Type B pancreatic cell (in vitro differentiated cells): ENCODE measurements around the gene SLC12A6. TPM values are rescaled to one million over a fixed set of nuclear protein-coding genes. Genes with fewer than 3 reads are reported as not detected.

ENCODE experiments used
- DNase-seq: peaks from one replicate; pipeline ENCODE4 v3.0.0; 2021; ENCODE audit warnings: mixed read lengths; ENCODE audit not compliant: unreplicated experiment; ENCODE audit errors: extremely low spot score
- H3K27ac Mint-ChIP-seq: 2 replicates; pipeline ENCODE4 v1.8.0; 2021; ENCODE audit warnings: mild to moderate bottlenecking, mixed read lengths
- H3K27me3 Mint-ChIP-seq: 2 replicates; pipeline ENCODE4 v1.8.0; 2021; ENCODE audit warnings: mixed read lengths
- H3K36me3 Mint-ChIP-seq: 2 replicates; pipeline ENCODE4 v1.8.0; 2021; ENCODE audit warnings: mixed read lengths
- H3K4me1 Mint-ChIP-seq: one replicate; pipeline ENCODE4 v1.8.0; 2021; ENCODE audit warnings: mixed read lengths; ENCODE audit not compliant: unreplicated experiment
- H3K4me3 Mint-ChIP-seq: 2 replicates; pipeline ENCODE4 v1.8.0; 2021; ENCODE audit warnings: mild to moderate bottlenecking, mixed read lengths
- H3K9me3 Mint-ChIP-seq: 2 replicates; pipeline ENCODE4 v1.8.0; 2021; ENCODE audit warnings: mixed read lengths
- total RNA-seq: library from RNA; stranded (reverse); gene quantifications from 2 replicates; pipeline ENCODE4 v1.2.1, GENCODE V29; 2021; ENCODE audit warnings: low replicate concordance
- TF ChIP-seq, protein P1 (sequence below): fragments of 200-600 bp; sonication (generic); conservative IDR thresholded peaks from 2 replicates; pipeline ENCODE4 v1.5.0; 2021; ENCODE audit warnings: antibody characterized with exemption, mild to moderate bottlenecking

SLC12A6 gene
- total RNA-seq, 1 donor from 2014 or later: 14.5 TPM

DNA sequence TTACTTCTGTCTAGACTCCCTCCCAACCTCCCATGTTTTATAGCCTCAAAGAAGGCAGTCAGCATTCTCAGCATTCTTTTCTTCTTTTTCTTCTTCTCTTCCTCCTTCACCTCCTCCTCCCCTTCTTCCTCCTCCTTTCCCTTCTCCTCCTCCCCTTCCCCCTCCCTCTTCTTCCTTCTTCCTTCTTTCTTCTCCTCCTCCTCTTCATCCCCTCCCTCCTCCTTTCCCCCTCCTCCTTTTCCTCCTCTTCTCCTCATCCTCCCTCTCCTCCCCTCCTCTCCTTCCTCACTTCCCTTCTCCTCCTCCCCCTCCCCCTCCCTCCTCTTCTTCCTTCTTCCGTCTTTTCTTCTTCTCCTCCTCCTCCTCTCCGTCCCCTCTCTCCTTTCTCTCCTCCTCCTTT, 33.1 kb upstream of the SLC12A6 start:
- H3K36me3 Mint-ChIP-seq: peaks cover 3% of the 10 kb centered on the region
- DNase-seq: no peak
- H3K9me3 Mint-ChIP-seq: no peaks in the 10 kb centered on the region
- TF ChIP-seq, protein P1, sequence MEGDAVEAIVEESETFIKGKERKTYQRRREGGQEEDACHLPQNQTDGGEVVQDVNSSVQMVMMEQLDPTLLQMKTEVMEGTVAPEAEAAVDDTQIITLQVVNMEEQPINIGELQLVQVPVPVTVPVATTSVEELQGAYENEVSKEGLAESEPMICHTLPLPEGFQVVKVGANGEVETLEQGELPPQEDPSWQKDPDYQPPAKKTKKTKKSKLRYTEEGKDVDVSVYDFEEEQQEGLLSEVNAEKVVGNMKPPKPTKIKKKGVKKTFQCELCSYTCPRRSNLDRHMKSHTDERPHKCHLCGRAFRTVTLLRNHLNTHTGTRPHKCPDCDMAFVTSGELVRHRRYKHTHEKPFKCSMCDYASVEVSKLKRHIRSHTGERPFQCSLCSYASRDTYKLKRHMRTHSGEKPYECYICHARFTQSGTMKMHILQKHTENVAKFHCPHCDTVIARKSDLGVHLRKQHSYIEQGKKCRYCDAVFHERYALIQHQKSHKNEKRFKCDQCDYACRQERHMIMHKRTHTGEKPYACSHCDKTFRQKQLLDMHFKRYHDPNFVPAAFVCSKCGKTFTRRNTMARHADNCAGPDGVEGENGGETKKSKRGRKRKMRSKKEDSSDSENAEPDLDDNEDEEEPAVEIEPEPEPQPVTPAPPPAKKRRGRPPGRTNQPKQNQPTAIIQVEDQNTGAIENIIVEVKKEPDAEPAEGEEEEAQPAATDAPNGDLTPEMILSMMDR: no peak
- H3K27me3 Mint-ChIP-seq: no peaks in the 10 kb centered on the region
- peaks cover 19% of the 10 kb centered on the region for H3K4me1 Mint-ChIP-seq
- peak overlapping the region; percentile 60 for H3K4me3 Mint-ChIP-seq
- H3K27ac Mint-ChIP-seq: peak overlapping the region; percentile 43

DNA sequence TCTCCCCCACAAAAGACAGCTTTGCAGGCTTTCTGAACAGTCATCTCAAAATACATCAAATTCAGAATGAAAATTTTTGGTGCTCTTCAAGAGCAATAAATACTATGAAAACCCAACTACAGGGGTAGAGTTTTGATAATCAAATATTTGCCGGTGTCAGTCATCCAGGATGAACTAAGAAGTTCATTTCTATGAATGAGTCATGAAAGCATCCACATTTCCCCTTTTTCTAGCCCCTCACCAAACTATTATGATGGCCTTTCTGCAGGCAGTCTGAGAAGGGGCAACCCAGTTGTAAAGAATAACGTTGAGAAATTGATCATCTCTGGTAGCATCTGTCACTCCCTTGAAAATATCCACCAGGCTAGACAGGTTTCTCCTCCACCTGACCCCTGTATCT, 32.5 kb upstream of the SLC12A6 start:
- H3K27me3 Mint-ChIP-seq: no peaks in the 10 kb centered on the region
- peaks cover 23% of the 10 kb centered on the region for H3K4me1 Mint-ChIP-seq
- peak overlapping the region; percentile 60 for H3K4me3 Mint-ChIP-seq
- no peak for DNase-seq
- TF ChIP-seq, protein P1: no peak
- H3K27ac Mint-ChIP-seq: peak overlapping the region; percentile 43
- H3K9me3 Mint-ChIP-seq: no peaks in the 10 kb centered on the region
- H3K36me3 Mint-ChIP-seq: peaks cover 3% of the 10 kb centered on the region

DNA sequence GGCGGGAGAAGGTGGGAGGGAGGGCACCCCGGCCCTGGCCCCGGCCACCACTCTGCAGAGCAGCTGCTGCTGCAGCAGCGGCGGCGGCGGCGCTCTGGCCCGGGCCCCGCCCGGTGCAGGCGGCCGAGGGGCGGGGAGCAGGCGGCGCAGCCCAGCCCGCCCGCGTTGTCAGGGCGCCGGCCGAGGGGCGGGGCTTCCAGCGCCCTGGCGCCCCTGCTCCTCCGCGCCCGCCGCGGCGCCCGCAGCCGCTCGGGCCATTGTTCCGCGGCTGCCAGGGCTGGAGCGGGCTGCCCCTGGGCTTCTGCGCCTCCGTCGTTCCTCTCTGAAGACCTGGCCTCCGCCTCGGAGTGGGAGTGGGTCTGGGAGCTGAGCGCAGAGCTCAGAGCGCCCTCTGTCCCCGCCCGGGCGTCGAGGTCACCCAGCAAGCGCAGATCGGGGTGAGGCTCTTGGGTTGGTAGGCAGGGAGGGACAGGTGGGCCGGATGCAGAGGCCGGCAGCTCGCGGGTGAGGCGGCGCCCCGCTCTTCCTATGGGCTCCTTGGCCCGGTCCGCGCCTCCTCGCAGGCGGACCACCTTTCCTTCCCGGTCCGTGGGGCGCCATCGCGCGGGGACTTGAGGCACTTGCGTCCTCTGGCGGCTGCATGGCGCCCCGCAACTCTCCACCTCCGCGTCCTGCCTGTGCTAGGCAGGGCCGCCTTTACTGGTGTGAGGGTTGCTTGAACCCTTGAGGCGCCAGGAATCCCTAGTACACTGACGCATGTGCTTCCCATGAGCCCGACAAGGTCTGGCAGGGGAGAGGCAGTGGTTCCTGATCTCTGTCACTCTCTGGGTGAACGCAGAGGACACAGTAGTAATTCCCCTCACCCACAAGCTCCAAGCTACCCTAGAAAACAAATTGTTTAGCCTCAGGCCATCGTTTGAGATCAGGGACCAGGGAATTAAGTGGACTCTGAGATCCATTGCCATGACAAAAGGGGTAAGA, 29.8 kb upstream of the SLC12A6 start, which contains the start of gene LPCAT4:
LPCAT4 (minus strand) TSS at position 96 of the 981 bp plus-strand sequence. CDS start 96 bp downstream, outside the sequence.
- peaks cover 33% of the 10 kb centered on the region for H3K4me1 Mint-ChIP-seq
- H3K27ac Mint-ChIP-seq: peak within 1 kb of the TSS; percentile 91
- peak within 1 kb of the TSS; percentile 98 for H3K4me3 Mint-ChIP-seq
- peaks cover 8% of the 10 kb centered on the region for H3K36me3 Mint-ChIP-seq
- DNase-seq: peak; percentile 90
- TF ChIP-seq, protein P1: peak; percentile 95
- no peaks in the 10 kb centered on the region for H3K27me3 Mint-ChIP-seq
- H3K9me3 Mint-ChIP-seq: no peaks in the 10 kb centered on the region

DNA sequence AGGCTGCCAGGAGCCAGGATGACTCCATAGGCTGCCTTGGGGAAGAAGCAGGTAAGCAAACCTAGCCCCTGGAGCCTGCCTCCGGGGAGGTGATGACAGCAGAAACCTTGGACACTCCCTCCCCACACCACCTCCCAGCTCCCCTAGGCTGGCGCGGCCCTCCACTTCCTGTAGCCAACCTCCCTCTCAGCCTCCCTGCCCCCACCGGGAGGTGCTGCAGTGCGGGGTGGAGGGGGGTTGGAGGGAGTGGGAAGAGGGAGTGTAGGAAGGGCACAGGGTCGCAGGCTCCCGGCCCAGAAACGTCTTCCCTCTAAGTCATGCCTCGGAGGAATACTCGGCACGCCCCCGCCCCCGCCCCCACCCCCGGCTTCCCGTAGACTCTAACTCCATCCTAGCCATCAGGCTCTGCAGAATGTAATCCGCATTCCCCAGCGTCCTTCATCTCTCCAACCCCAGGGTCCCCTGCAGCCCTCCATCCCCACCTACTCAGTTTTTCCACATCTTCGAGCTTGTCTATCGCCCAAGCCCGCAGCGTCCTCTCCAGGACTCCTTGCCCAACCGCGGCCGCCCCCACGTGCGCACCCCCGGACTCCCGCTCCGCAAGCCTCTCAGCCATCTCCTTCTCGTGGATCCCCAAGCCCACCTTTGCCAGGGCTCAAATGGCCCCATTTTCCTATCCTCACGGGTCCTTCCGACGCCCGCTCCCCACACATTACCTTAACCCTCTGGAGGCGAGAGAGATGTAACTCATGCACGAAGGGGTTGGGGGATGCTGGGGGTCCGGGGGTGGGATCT, 28.9 kb upstream of the SLC12A6 start:
- Mint-ChIP-seq H3K27me3 (no peaks in the 10 kb centered on the region), H3K9me3 (no peaks in the 10 kb centered on the region), H3K4me1 (peaks cover 35% of the 10 kb centered on the region), H3K36me3 (peaks cover 13% of the 10 kb centered on the region), H3K27ac (peak overlapping the region; percentile 74), H3K4me3 (peak overlapping the region; percentile 98)
- TF ChIP-seq, protein P1: no peak
- no peak for DNase-seq

DNA sequence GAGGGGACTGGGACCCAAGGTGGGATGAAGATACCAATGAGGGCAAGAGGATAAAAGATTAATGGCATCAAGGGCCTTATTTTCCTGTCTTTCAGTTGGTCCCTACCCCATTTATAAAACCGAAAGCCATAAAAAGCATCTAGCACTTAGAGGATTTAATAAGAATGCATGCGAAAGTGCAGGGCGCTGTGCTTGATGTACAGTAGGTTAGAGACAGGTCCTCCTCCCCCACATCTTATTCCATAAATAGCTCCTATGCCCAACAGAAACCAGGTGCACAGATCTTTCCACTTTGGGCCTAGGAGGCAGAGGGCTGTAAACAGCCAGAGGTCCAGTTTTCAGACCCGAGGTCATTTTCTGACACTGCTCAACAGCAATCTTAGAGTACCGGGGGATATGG, 28.3 kb upstream of the SLC12A6 start:
- peaks cover 35% of the 10 kb centered on the region for H3K4me1 Mint-ChIP-seq
- TF ChIP-seq, protein P1: no peak
- no peaks in the 10 kb centered on the region for H3K9me3 Mint-ChIP-seq
- H3K27me3 Mint-ChIP-seq: no peaks in the 10 kb centered on the region
- H3K27ac Mint-ChIP-seq: peak overlapping the region; percentile 74
- peak overlapping the region; percentile 98 for H3K4me3 Mint-ChIP-seq
- DNase-seq: no peak
- H3K36me3 Mint-ChIP-seq: peaks cover 13% of the 10 kb centered on the region
